Measurements from ENCODE around the gene ATP5F1E. TPM values are rescaled to one million over a fixed set of nuclear protein-coding genes. Genes with fewer than 3 reads are reported as not detected.

ATP5F1E gene
- total and polyA plus RNA-seq, 2 donors (not counting 3 experiments of a cell fraction or from before 2014, with no cell fraction given) = 29.0 to 107 TPM

DNA sequence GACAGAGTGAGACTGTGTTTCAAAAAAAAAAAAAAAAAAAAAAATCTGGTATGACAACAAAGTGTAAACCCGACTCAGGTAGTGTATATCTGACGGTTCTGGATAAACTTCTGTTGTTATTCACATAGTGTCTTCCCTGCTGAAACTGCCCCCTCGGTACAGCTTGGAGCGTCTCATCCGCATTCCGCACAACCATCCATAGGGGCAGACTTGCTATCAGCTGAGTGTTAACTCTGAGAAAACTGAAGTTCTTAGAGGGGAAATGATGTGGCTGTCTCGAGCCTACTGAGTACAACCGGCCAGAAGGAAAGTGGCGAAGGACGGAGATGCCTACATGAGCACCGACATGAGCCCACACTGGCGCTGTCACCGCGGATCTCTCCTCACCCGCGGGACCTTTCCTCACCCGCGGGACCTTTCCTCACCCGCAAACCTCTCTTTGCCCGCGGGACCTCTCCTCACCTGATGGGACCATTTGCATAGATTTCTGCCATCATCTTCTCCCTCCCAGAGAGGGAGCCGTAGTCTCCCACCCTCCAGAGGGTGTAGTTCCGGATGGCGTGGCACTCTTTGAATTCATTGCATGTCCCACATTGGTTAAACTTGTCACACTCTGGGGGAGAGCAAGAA lies 34.9 kb downstream of the ATP5F1E start:
- intact Hi-C loops (cut with micrococcal nuclease) (loop anchor here (5.0 kb wide), 1 partner anchor 35 kb away; the partner anchor contains the start of gene ATP5F1E), dilution Hi-C loops (cut with MboI; ENCODE audit: extremely low pct_ligation_motif_present, low sequenced_read_pairs) (no loop called here)
- Histone ChIP-seq H3K9me1 (replicated peaks; ENCODE audit: control insufficient read depth, extremely low read depth, insufficient read depth, low read length) (no peaks in the 10 kb centered on the region), H4K20me1 (replicated peaks; ENCODE audit: control insufficient read depth, extremely low read depth, insufficient read depth, low read length) (no peaks in the 10 kb centered on the region), H3K27me3 (ENCODE audit: control insufficient read depth in 2 of 2, insufficient read depth in 2 of 2, low read length in 2 of 2) (no peaks in the 10 kb centered on the region), H3K9ac (replicated peaks; ENCODE audit: extremely low read depth, insufficient read depth, low read length) (no peak overlapping the region), H3K4me3 (replicated peaks in 1 of 3; ENCODE audit: insufficient read depth in 1 of 3, low read depth in 1 of 3, low read length in 3 of 3) (no peak overlapping the region), H3K36me3 (ENCODE audit: control insufficient read depth in 2 of 2, extremely low read depth in 1 of 2, insufficient read depth in 2 of 2, low read length in 2 of 2) (peaks cover 31 to 56% of the 10 kb centered on the region in 2 experiments), H3K27ac (ENCODE audit: insufficient read depth, low read depth, low read length) (no peak overlapping the region), H2AFZ (ENCODE audit: low read depth, low read length) (no peak overlapping the region), H3K9me3 (replicated peaks; ENCODE audit: control insufficient read depth, insufficient read depth, low read length) (no peaks in the 10 kb centered on the region), H3K4me2 (ENCODE audit: insufficient read depth, low read length) (no peak overlapping the region), H3K4me1 (ENCODE audit: control insufficient read depth, extremely low read depth, insufficient read depth, low read length) (no peaks in the 10 kb centered on the region), H3K79me2 (ENCODE audit: control insufficient read depth, insufficient read depth, low read length) (peaks cover 3% of the 10 kb centered on the region)
- BruUV-seq (replicated peaks) = no TSS peak
- ChIA-PET CTCF (interaction anchor here (1.3 to 1.8 kb wide), 2 partner anchors 12 to 34 kb away, joined by 4 to 6 read pairs; partner anchors contain the start of gene ATP5F1E), POLR2A (no interaction called here)
- DNase-seq (ENCODE audit: low read depth, low spot score) (no peak), FAIRE-seq (no peak)
- no peak for TF ChIP-seq POLR2AphosphoS5 (IDR thresholded peaks at IDR 0.05; ENCODE audit: insufficient read depth, low read depth, low read length)
- no peak for TF ChIP-seq JUN (IDR thresholded peaks at IDR 0.05; ENCODE audit: borderline replicate concordance, insufficient read depth, insufficient read length, low read depth)
- TF ChIP-seq, protein P1, sequence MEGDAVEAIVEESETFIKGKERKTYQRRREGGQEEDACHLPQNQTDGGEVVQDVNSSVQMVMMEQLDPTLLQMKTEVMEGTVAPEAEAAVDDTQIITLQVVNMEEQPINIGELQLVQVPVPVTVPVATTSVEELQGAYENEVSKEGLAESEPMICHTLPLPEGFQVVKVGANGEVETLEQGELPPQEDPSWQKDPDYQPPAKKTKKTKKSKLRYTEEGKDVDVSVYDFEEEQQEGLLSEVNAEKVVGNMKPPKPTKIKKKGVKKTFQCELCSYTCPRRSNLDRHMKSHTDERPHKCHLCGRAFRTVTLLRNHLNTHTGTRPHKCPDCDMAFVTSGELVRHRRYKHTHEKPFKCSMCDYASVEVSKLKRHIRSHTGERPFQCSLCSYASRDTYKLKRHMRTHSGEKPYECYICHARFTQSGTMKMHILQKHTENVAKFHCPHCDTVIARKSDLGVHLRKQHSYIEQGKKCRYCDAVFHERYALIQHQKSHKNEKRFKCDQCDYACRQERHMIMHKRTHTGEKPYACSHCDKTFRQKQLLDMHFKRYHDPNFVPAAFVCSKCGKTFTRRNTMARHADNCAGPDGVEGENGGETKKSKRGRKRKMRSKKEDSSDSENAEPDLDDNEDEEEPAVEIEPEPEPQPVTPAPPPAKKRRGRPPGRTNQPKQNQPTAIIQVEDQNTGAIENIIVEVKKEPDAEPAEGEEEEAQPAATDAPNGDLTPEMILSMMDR (IDR thresholded peaks at IDR 0.05; ENCODE audit: extremely low read depth in 1 of 2, insufficient read depth in 1 of 2, low read depth in 1 of 2, low read length in 2 of 2) = no peak
- TF ChIP-seq, protein P2, sequence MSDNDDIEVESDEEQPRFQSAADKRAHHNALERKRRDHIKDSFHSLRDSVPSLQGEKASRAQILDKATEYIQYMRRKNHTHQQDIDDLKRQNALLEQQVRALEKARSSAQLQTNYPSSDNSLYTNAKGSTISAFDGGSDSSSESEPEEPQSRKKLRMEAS (IDR thresholded peaks at IDR 0.05; ENCODE audit: insufficient read depth, insufficient read length) = no peak
- no peak for TF ChIP-seq GATA2 (IDR thresholded peaks at IDR 0.05; ENCODE audit: insufficient read depth, insufficient read length, low read depth, low read length)
- TF ChIP-seq MYC (IDR thresholded peaks at IDR 0.05; ENCODE audit: low read depth, low read length) = no peak
- no peak for TF ChIP-seq POLR2A (IDR thresholded peaks at IDR 0.05; ENCODE audit: low read depth, low read length)
- no peak for TF ChIP-seq EZH2 (IDR thresholded peaks at IDR 0.05; ENCODE audit: borderline replicate concordance, low read depth, low read length, severe bottlenecking)
- TF ChIP-seq FOS (IDR thresholded peaks at IDR 0.05; ENCODE audit: borderline replicate concordance, insufficient read depth, low read length) = no peak

Measured in endothelial cell of umbilical vein (primary cell).